ENCODE measurements around the gene CSTF3. TPM values are rescaled to one million over a fixed set of nuclear protein-coding genes. Genes with fewer than 3 reads are reported as not detected.

Gene CSTF3
- polyA plus RNA-seq, 1 donor (not counting 4 experiments of a cell fraction or from before 2014, with no cell fraction given): 41.1 TPM

GRCh38 chr11:33168709-33169200, 7.5 kb upstream of the CSTF3 start:
- Histone ChIP-seq H3K36me3 (ENCODE audit: control insufficient read depth in 2 of 2, extremely low read depth in 1 of 2, insufficient read depth in 2 of 2, low read length in 2 of 2) (no peaks in the 10 kb centered on the region), H4K20me1 (ENCODE audit: control insufficient read depth, extremely low read depth, insufficient read depth, low read length) (no peaks in the 10 kb centered on the region), H3K27me3 (ENCODE audit: control insufficient read depth, extremely low read depth, insufficient read depth, low read length) (no peaks in the 10 kb centered on the region), H3K4me3 (ENCODE audit: control insufficient read depth in 2 of 3, extremely low read depth in 1 of 3, insufficient read depth in 2 of 3, low read depth in 1 of 3, low read length in 3 of 3) (no peak overlapping the region), H3K27ac (ENCODE audit: control insufficient read depth, insufficient read depth, low read length) (no peak overlapping the region), H3K9me1 (ENCODE audit: control insufficient read depth, extremely low read depth, insufficient read depth, low read length) (no peaks in the 10 kb centered on the region), H3K9ac (ENCODE audit: control insufficient read depth, extremely low read depth, insufficient read depth, low read length) (no peak overlapping the region), H3K79me2 (ENCODE audit: control insufficient read depth, insufficient read depth, low read length) (no peaks in the 10 kb centered on the region), H3K4me1 (ENCODE audit: control insufficient read depth, extremely low read depth, insufficient read depth, low read length) (no peaks in the 10 kb centered on the region), H3K9me3 (ENCODE audit: control insufficient read depth, low read depth, low read length) (no peaks in the 10 kb centered on the region), H3K4me2 (ENCODE audit: control insufficient read depth, extremely low read depth, insufficient read depth, low read depth, low read length) (no peak overlapping the region), H2AFZ (ENCODE audit: control insufficient read depth, low read length) (no peak overlapping the region)
- DNase-seq (ENCODE audit: low read depth, low spot score): no peak
- TF ChIP-seq CTCF (optimal IDR thresholded peaks at IDR 0.05 in 1 of 3, IDR thresholded peaks at IDR 0.05 in 1 of 3, conservative IDR thresholded peaks at IDR 0.05 in 1 of 3; ENCODE audit: extremely low read depth in 1 of 3, insufficient read depth in 2 of 3, low read length in 3 of 3) (no peak), EZH2 (IDR thresholded peaks at IDR 0.05; ENCODE audit: low read length) (no peak)
- dilution Hi-C loops (cut with MboI; ENCODE audit: extremely low pct_ligation_motif_present, low sequenced_read_pairs): no loop called here
- FAIRE-seq: no peak

- no peak overlapping the region for H3K4me3 ChIP-seq (ENCODE audit: control insufficient read depth in 2 of 3, extremely low read depth in 1 of 3, insufficient read depth in 2 of 3, low read depth in 1 of 3, low read length in 3 of 3)
- DNase-seq (ENCODE audit: low read depth, low spot score) (no peak), FAIRE-seq (no peak)
- H3K36me3 ChIP-seq (ENCODE audit: control insufficient read depth in 2 of 2, extremely low read depth in 1 of 2, insufficient read depth in 2 of 2, low read length in 2 of 2): peaks cover 0 to 4% of the 10 kb centered on the region in 2 experiments
- no peaks in the 10 kb centered on the region for H3K9me3 ChIP-seq (ENCODE audit: control insufficient read depth, low read depth, low read length)
- no peaks in the 10 kb centered on the region for H3K27me3 ChIP-seq (ENCODE audit: control insufficient read depth, extremely low read depth, insufficient read depth, low read length)
- no peak overlapping the region for H2AFZ ChIP-seq (ENCODE audit: control insufficient read depth, low read length)
- no peak overlapping the region for H3K27ac ChIP-seq (ENCODE audit: control insufficient read depth, insufficient read depth, low read length)
- H3K9ac ChIP-seq (ENCODE audit: control insufficient read depth, extremely low read depth, insufficient read depth, low read length): no peak overlapping the region
- TF ChIP-seq CTCF (optimal IDR thresholded peaks at IDR 0.05 in 1 of 3, IDR thresholded peaks at IDR 0.05 in 1 of 3, conservative IDR thresholded peaks at IDR 0.05 in 1 of 3; ENCODE audit: extremely low read depth in 1 of 3, insufficient read depth in 2 of 3, low read length in 3 of 3): no peak
- TF ChIP-seq EZH2 (IDR thresholded peaks at IDR 0.05; ENCODE audit: low read length): no peak
- H3K4me2 ChIP-seq (ENCODE audit: control insufficient read depth, extremely low read depth, insufficient read depth, low read depth, low read length): no peak overlapping the region
- H4K20me1 ChIP-seq (ENCODE audit: control insufficient read depth, extremely low read depth, insufficient read depth, low read length): peaks cover 7% of the 10 kb centered on the region
- dilution Hi-C loops (cut with MboI; ENCODE audit: extremely low pct_ligation_motif_present, low sequenced_read_pairs): no loop called here
- peaks cover 35% of the 10 kb centered on the region for H3K79me2 ChIP-seq (ENCODE audit: control insufficient read depth, insufficient read depth, low read length)
- H3K9me1 ChIP-seq (ENCODE audit: control insufficient read depth, extremely low read depth, insufficient read depth, low read length): no peaks in the 10 kb centered on the region
- peaks cover 22% of the 10 kb centered on the region for H3K4me1 ChIP-seq (ENCODE audit: control insufficient read depth, extremely low read depth, insufficient read depth, low read length)
These were observed 1.6 kb upstream of the CSTF3 start for GRCh38 chr11:33162831-33163230.

Measured in keratinocyte (primary cell).